Suprapubic skin (tissue), 4 donors: ENCODE results near the gene CRTAC1. TPM values are rescaled to one million over a fixed set of nuclear protein-coding genes. Genes with fewer than 3 reads are reported as not detected.

ENCODE experiments used
- DNase-seq, 2 donors: peaks; one replicate each; pipeline ENCODE4 v3.0.0-alpha.2; 2019; ENCODE audit warnings: low spot score in 2 of 2
- H3K27ac ChIP-seq: fragments of 200-600 bp; sonication (generic); one replicate; pipeline ENCODE4 v1.5.1; 2019
- H3K27me3 ChIP-seq: fragments of 200-600 bp; sonication (generic); one replicate; pipeline ENCODE4 v1.5.1; 2019
- H3K36me3 ChIP-seq: fragments of 200-600 bp; sonication (generic); one replicate; pipeline ENCODE4 v1.5.1; 2019
- H3K4me1 ChIP-seq: fragments of 200-600 bp; sonication (generic); one replicate; pipeline ENCODE4 v1.5.1; 2019
- H3K4me3 ChIP-seq: fragments of 200-600 bp; sonication (generic); one replicate; pipeline ENCODE4 v1.5.1; 2019; ENCODE audit warnings: mild to moderate bottlenecking
- H3K9me3 ChIP-seq: fragments of 200-600 bp; sonication (generic); one replicate; pipeline ENCODE4 v1.5.1; 2019
- EP300 ChIP-seq: sonication (generic); formaldehyde crosslinking; IDR thresholded peaks from one replicate; pipeline ENCODE4 v1.6.1; 2017; ENCODE audit warnings: antibody characterized with exemption
- POLR2A ChIP-seq, 2 donors: fragments of 450-650 bp; IDR thresholded peaks; one replicate each; pipeline ENCODE4 v1.6.1; 2017; ENCODE audit warnings: antibody characterized with exemption in 2 of 2, mild to moderate bottlenecking in 2 of 2, moderate library complexity in 2 of 2
- POLR2AphosphoS5 ChIP-seq, 3 donors: sonication (generic); formaldehyde crosslinking; IDR thresholded peaks; one replicate each; pipeline ENCODE4 v1.6.1; 2017; ENCODE audit warnings: antibody characterized with exemption in 3 of 3
- WGBS: methylation state at CpG from one replicate; pipeline ENCODE4 v1.1.5; 2018; 5-methylcytosine and 5-hydroxymethylcytosine counted together
- total RNA-seq, 4 donors: library from RNA; depleted of rRNA; stranded (reverse); fragments of >200 nt; gene quantifications; one replicate each; pipeline ENCODE4 v1.1.0, GENCODE V29; 2016
- TF ChIP-seq, protein P1 (sequence below), 2 donors: fragments of 200-600 bp in 1 of 2; fragments of 450-650 bp in 1 of 2; sonication (generic) in 1 of 2; IDR thresholded peaks; one replicate each; pipeline ENCODE4 v1.5.1; 2016 to 2019; ENCODE audit warnings: antibody characterized with exemption in 2 of 2, mild to moderate bottlenecking in 1 of 2, moderate library complexity in 1 of 2

The CRTAC1 gene
- total RNA-seq, 4 donors from 2014 or later, result 1.3 to 5.1 (median 2.2) TPM

DNA sequence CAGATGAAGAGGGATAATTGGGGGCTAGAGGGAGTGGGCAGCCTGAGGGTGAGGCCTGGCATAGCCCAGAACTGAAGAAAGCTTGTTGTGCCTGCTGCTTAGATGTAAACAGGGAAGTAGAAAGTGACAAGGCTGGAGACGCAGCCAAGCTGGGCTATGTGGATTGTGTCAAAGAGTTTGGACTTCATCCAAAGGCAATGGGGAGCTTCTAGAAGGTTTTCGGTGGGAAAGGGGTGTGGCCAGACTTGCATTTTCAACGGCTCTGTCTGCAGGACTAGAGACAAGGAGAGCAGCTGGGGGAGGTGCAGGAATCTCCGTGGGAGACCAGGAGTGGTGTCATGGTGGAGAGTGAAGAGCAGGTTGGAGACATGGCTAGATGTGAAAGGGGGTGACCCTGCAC, 132.0 kb downstream of the CRTAC1 start:
- no peaks in the 10 kb centered on the region for H3K9me3 ChIP-seq
- H3K4me3 ChIP-seq, result no peak overlapping the region
- 28% methylated on average over 4 of the region's 4 CpGs for WGBS
- TF ChIP-seq POLR2A (IDR thresholded peaks at IDR 0.05) (no peak), POLR2AphosphoS5 (IDR thresholded peaks at IDR 0.05) (no peak), EP300 (no peak)
- H3K27me3 ChIP-seq, result peaks cover 26% of the 10 kb centered on the region
- no peak overlapping the region for H3K27ac ChIP-seq
- DNase-seq, result no peak
- H3K36me3 ChIP-seq, result no peaks in the 10 kb centered on the region
- peaks cover 3% of the 10 kb centered on the region for H3K4me1 ChIP-seq

DNA sequence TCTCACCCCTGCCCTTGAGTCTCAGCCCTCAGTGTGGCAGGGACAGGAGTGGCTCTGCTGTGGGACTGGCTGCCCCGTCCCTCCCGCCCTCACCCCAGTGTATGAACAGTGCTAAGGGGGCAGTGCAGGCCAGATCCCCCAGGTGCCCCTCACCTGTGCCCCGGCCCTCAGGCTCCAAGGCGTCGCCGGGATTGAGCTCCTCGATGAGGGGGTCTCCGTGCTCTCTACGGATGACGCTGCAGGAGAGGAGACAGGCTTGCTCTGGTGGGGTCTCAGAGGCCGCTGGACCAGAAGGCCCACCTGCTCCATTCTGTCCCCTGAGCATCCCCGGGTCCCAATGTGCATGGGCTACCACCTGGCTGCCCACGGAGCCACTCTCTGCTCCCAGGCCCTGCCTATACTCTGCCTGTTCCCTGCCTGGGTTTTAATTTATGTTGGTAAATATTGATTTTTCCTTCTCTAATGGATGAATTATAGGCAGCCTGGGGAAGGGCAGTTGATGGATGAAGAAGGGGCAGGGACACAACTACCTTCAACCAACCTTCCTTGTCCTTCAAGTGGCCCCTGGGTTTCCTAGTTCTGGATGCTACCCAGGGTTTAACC, 133.6 kb downstream of the CRTAC1 start:
- 98% methylated on average over 8 of the region's 13 CpGs for WGBS

DNA sequence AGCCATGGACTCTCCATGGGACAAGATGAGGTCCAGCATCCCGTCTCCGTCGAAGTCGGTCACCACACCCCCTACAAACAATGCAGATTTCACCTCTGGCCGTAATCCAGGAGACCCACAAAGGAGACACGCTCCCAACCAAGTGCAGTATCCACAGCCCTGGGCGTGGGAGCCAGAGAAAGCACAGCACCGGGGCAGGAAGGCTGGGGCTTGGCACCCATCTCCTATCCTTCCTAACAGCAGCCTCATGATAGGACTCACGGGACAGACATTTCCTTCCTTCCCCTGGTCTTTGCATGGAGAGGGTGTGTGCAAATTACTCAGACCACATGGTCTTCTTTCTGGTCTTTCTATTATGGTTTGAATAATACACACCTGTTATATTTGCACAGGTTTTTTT, 134.5 kb downstream of the CRTAC1 start:
- no peak for TF ChIP-seq POLR2AphosphoS5 (IDR thresholded peaks at IDR 0.05)
- TF ChIP-seq, protein P1, sequence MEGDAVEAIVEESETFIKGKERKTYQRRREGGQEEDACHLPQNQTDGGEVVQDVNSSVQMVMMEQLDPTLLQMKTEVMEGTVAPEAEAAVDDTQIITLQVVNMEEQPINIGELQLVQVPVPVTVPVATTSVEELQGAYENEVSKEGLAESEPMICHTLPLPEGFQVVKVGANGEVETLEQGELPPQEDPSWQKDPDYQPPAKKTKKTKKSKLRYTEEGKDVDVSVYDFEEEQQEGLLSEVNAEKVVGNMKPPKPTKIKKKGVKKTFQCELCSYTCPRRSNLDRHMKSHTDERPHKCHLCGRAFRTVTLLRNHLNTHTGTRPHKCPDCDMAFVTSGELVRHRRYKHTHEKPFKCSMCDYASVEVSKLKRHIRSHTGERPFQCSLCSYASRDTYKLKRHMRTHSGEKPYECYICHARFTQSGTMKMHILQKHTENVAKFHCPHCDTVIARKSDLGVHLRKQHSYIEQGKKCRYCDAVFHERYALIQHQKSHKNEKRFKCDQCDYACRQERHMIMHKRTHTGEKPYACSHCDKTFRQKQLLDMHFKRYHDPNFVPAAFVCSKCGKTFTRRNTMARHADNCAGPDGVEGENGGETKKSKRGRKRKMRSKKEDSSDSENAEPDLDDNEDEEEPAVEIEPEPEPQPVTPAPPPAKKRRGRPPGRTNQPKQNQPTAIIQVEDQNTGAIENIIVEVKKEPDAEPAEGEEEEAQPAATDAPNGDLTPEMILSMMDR (IDR thresholded peaks at IDR 0.05), result no peak
- no peak for TF ChIP-seq EP300
- TF ChIP-seq POLR2A (IDR thresholded peaks at IDR 0.05), result no peak
- 78% methylated on average over 9 of the region's 9 CpGs for WGBS
- Histone ChIP-seq H3K4me1 (no peaks in the 10 kb centered on the region), H3K4me3 (no peak overlapping the region), H3K27me3 (peaks cover 17% of the 10 kb centered on the region), H3K27ac (no peak overlapping the region), H3K36me3 (no peaks in the 10 kb centered on the region), H3K9me3 (no peaks in the 10 kb centered on the region)
- DNase-seq, result no peak

More for the DNA sequence above, 133.6 kb downstream of the CRTAC1 start:
- H3K4me1 ChIP-seq, result no peaks in the 10 kb centered on the region
- no peak overlapping the region for H3K27ac ChIP-seq
- no peaks in the 10 kb centered on the region for H3K36me3 ChIP-seq
- H3K27me3 ChIP-seq, result peaks cover 22% of the 10 kb centered on the region
- TF ChIP-seq EP300 (no peak), POLR2A (IDR thresholded peaks at IDR 0.05) (no peak), POLR2AphosphoS5 (IDR thresholded peaks at IDR 0.05) (no peak)
- TF ChIP-seq, protein P1 (IDR thresholded peaks at IDR 0.05), result no peak
- no peak for DNase-seq
- H3K9me3 ChIP-seq, result no peaks in the 10 kb centered on the region
- H3K4me3 ChIP-seq, result no peak overlapping the region

DNA sequence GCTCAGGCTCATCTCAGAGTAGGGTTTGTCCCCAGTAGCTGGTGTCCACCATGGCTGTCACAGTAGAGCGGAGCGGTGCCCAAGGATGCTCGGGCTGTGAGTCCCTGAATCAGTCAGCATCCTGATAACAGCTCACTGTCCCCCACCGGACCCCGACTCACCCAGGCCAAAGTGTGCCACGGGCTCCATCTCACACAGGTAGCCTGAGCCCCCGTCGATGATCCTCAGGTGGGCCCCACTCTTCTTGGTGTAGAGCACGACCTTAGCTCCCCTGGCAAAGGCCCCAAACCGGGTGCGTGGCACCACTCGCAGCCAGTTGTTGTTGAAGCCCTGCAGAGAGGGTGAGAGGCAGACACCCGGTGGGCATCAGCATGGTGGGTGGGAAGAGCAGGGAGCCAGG, 135.3 kb downstream of the CRTAC1 start:
- H3K4me3 ChIP-seq, result no peak overlapping the region
- H3K27ac ChIP-seq, result no peak overlapping the region

DNA sequence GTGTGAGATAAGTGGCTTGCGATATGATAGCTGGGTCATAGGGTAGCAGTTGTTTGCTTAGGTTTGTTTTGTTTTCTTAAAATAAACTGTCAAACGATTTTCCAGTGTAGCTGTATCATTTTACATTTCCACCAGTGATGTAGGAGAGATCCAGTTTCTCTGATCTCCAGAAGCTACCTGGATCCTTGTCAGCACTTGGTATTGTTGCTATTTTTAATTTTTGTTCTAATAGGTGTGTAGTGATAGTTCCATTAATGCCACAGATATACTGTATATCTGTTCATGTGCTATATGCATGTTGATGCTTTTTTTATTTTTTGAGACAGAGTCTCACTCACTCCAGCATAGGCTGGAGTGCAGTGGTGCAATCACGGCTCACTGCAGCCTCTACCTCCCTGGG, 136.3 kb downstream of the CRTAC1 start:
- no peak for DNase-seq
- Histone ChIP-seq H3K27ac (no peak overlapping the region), H3K36me3 (no peaks in the 10 kb centered on the region), H3K27me3 (peaks cover 12% of the 10 kb centered on the region), H3K4me3 (no peak overlapping the region), H3K4me1 (peaks cover 5% of the 10 kb centered on the region), H3K9me3 (no peaks in the 10 kb centered on the region)
- WGBS, result 81% methylated on average over 3 of the region's 3 CpGs
- TF ChIP-seq, protein P1 (IDR thresholded peaks at IDR 0.05), result no peak
- no peak for TF ChIP-seq POLR2A (IDR thresholded peaks at IDR 0.05)
- no peak for TF ChIP-seq POLR2AphosphoS5 (IDR thresholded peaks at IDR 0.05)
- TF ChIP-seq EP300, result no peak

More for the DNA sequence above, 135.3 kb downstream of the CRTAC1 start:
- Histone ChIP-seq H3K9me3 (no peaks in the 10 kb centered on the region), H3K4me1 (no peaks in the 10 kb centered on the region), H3K27me3 (peaks cover 14% of the 10 kb centered on the region), H3K36me3 (no peaks in the 10 kb centered on the region)
- WGBS, result 86% methylated on average over 5 of the region's 13 CpGs
- no peak for DNase-seq
- TF ChIP-seq POLR2A (IDR thresholded peaks at IDR 0.05), result no peak
- no peak for TF ChIP-seq EP300
- no peak for TF ChIP-seq POLR2AphosphoS5 (IDR thresholded peaks at IDR 0.05)
- TF ChIP-seq, protein P1 (IDR thresholded peaks at IDR 0.05), result no peak
